GM21526 (cell line): Measurements from ENCODE around the gene CSRP1.
A peak's percentile ranks its signal among the peaks of the same experiment; 100 is the strongest.
"Not testable (repeated sequence)": the region's sequence is repeated elsewhere in the genome, so short reads cannot be mapped to it uniquely, and the experiment has no call there.

Experiments used
- ATAC-seq: cut with Tn5 transposase; IDR thresholded peaks from one replicate; pipeline ENCODE4 v1.9.1; 2021; ENCODE audit warnings: moderate library complexity; ENCODE audit not compliant: unreplicated experiment, low FRiP score

The CSRP1 gene

DNA sequence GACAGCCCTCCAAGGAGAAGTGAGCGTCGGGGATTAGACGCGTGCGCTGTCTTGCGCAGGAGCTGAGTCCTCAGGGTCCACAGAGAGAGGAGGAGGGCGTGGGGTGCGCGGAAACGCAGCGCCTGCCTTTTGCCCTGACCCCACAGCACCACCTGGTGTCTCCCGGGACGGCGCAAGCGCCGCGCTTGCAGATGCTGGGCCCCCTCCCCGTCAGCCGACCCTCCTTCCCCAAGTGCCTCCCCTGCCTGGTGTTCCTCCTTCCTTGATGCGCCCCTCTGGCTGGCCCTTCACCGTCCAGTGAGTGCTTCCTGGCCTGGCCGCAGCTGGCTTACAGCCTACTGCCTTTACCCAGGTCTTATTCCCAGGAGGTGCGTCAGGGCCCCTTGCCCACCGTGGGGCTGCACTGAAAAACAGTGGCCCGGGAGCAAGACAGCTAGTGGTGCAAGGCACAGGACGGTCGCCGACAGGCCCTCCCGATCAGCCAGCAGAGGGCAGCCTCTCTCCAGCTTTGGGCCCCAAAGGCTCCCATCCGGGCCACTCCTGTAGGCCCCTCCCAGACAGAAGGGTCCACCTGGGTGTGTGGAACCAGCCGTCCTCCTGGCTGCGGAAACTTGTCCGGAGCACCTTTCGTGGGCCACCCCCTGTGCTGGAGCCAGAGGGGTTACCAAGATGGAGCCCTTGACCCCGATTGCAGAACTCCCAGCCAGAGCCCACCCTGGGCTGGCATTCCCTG is 25.0 kb downstream of the CSRP1 start:
- ATAC-seq: peak; percentile 69

DNA sequence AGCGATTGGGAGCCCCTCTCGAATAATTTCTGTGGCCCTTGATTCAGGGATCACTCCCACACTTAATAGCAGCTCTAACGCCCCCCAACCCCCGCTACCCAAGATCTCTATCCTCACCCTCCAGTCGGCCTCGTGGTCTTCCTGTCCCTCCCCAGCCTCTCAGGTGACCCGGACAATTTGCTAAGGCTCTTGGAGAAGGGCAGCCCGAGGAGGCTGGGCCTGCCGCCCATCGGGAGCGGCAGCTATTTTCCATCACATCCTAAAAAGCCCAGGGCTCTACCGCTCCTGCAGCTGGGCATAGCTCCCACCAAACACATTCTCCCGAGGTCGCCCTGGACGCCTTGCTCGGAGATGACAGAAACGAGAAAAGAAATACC is 25.9 kb downstream of the CSRP1 start:
- no peak for ATAC-seq

DNA sequence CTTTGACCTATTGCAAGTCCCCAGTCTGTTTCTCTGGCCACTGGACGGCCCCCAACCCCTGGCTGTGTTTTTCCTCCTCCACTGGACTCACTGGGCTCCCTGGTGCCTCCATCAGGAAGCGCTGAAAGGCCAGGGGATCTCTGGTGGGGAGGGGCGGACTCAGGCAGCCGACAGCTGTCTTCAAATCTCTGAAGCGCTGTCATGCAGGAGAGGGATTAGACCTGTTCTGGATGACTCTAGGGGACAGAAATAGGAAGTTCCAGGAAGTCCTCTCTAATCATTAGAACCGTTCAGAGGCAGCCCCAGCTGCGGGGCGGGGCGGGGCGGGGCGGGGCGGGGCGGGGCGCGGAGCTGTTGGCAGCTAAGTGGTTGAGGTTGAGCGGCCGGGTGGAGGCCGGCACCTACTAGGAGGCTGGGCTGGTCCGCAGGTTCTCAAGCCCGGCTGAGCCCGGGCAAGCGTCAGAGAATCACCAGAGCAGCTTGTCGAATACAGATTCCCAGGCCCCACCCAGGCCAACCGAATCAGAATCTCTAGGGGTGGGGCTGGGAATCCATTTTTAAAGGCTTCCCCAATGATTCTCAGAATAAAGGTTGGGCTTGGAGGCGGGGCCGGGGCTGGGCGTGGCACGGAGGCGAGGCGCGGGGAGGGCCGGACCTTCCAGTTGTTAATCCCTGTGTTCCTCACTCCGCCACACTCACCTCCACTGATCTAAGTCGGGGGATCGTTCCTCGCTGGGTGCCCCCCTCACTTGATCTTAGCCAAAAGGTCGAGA is 26.5 kb downstream of the CSRP1 start:
- ATAC-seq: peak; percentile 49

DNA sequence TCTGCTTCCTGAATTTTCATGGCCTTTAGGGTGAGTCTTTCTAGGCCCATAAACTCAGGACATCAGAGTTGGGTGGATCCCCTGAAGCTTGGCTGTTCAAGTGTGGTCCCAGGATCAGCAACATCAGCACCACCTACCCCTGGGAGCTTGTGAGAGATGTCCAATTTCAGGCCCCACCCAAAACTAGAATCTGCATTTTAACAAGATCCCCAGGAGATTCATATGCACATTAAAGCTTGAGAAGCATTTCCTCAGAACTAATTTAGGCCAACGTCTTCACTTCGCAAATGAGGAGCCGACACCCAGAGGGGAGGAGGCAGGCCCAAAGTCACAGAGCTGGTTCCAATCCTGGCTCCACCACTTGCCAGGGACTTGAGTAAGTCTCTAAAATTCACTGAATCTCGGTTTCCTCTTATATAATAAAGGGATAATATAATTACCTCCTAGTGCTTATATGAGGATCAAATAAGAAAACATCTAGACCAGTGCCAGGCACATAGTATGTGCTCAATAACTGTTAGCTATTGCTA is 27.7 kb downstream of the CSRP1 start:
- ATAC-seq: no peak

DNA sequence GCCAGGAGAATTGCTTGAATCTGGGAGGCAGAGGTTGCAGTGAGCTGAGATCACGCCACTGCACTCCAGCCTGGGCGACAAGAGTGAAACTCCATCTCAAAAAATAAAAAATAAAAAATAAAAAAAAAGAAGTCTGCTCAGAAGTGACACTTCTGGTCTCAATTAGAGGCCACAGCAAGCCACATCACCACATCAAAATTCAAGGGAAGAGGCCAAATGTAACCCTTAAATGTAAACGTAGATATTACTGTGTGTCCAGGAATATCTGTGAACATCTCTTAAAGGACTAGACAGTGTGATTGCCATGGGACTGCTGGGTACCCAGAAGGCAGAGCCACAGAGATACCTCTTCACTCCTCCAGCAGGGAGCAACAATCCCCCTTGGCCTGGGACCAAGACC is 28.3 kb downstream of the CSRP1 start:
- ATAC-seq: not testable (repeated sequence)

DNA sequence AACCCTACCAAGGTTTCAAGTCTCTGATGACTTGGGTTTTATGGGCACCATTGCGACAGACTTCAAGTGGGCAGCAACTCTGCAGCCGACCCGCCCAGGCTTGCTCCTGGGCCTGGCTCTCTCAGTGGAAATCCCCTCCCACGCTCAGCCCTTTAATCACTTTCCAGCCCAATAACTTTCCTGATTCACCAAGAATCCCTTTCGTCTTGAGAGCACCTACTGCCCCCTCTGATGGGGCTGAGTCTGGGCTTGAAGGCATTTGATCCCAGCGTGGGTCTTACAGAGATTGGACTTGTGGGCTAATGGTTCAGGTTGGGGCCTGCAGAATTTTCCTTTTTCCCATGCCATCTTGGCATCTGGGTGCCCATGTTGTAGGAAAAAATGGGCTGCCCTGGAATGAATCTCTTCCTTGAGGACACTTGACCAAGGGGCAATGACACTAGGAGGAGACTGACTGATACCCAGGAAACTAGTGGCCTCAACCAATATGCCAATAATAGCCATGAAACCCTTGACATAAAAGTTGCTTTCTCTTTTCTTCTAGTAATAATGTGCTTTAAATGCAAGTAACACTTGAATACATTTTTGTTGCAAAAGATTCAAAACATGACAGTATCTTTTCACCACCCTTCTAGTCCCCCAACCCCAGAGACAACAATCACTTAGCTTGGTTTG is 30.1 kb downstream of the CSRP1 start:
- ATAC-seq: no peak

DNA sequence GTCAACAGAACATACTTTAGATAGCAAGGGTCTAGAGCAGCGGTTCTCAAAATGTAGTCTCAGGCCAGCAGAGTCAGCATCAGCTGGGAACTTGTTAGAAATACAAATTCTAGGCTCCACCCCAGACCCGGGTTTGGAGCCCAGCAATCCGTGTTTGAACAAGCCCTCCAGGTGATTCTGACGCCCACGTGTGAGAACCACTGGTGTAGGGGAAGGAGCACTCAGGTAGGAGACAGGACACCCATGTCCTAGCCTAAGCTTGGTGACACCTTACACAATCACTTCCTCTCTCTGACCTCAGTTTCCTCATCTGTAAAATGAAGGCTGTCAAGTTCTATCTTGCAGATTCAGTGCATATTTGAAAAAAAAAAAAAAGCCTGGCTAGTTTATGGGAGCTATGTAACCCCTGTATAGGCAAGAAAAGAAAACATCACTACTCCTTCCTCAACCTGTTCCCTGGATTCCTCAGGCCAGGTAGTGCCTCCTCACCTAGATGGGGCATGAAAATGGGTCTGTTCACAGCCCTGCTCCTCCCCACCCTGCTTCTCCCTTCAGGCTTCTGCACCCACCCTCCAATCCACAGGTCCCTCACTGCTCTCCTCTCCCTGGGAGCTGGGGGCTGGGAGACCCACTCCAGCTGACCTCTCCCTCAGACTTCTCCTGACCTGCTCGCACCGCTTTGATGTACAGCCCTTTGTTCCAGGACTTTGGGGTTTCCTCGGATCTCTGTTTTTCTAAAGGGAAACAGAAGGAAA is 30.8 kb downstream of the CSRP1 start:
- no peak for ATAC-seq

DNA sequence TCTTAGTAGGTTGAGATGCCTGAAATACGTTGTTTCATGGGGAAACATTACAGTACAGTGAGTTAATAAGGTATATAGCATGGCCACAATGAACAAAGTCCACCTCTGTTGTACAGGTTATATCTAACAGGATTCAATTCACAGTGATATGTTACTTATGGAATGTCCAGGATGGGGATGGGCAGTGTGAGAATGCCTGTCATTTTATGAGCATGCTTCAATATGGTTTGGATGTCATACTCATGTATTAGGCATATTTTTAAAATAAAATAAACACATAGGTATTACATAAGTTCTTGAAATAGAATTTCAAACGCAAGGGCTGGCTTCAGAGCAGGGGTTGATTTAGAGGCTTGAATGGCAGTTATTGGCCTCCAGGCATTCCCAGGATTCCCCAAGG is 31.8 kb downstream of the CSRP1 start:
- no peak for ATAC-seq

DNA sequence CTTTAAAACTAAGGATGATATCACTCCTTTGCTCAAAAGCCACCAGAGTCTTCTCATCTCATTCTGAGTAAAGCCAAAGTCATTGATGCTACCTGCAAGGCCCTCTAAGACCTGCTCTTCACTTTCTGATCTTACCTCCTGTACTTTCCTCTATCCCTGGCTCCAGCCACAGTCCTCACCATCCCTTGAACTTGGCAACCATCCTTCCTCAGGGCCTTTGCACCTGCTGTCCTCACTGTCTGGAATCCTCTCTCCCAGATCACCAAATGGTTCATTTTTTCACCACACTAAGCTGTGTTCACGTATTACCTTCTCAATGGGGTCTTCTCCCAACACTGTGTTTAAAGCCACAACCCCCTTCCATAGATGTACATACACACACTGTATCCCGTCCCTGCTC is 33.6 kb downstream of the CSRP1 start:
- ATAC-seq: no peak

DNA sequence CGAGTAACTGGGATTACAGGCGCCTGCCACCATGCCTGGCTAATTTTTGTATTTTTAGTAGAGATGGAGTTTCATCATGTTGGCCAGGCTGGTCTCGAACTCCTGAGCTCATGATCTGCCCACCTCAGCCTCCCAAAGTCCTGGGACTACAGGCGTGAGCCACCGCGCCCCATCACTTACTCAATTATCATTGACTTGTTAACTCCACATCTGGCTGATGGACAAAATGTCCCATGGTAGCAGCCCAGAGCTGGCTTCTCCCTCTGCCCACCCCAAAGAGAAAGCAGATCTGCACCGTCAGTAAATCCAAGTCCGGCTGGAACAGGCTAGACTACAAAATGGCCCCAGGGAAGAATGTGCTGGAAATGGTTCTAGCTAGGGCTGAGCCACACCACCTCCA is 34.6 kb downstream of the CSRP1 start:
- ATAC-seq: not testable (repeated sequence)

DNA sequence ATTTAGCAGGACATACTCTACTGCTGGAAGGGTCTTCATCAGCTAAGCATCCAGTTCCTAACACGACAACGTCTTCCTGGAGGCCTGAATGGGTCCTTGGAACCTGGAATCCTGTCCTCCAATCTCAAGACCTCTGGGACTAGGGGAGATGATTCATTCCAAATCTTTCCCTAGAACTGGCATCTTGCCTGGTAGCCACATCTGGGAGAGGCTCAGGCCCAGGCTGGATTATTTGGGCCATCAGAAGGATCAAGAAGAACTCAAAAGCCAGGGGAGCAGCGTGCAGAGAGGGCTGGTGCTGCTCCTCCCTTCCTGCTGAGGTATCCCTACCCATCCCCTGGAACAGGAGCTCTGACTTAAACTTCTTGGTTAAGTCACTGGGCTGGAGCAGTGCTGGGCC is 35.2 kb downstream of the CSRP1 start:
- no peak for ATAC-seq

DNA sequence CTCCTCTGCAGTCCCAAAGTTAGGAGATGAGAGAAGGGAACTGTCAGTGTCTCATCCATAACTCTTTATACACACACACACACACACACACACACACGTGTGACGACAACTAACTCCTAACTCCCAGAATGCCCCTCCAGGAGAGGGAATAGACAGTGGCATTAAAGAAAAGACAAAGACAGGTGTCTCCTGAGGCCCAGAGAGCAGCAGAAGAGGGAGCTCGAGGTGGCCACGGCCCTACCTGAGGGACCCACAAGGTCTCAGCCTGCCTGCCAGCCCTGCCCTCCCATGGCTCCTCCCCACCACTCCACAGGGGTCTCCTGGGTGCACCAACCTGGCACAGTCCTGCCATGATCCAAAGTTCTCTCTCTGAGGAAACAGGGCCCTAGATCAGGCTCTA is 36.3 kb downstream of the CSRP1 start:
- no peak for ATAC-seq

DNA sequence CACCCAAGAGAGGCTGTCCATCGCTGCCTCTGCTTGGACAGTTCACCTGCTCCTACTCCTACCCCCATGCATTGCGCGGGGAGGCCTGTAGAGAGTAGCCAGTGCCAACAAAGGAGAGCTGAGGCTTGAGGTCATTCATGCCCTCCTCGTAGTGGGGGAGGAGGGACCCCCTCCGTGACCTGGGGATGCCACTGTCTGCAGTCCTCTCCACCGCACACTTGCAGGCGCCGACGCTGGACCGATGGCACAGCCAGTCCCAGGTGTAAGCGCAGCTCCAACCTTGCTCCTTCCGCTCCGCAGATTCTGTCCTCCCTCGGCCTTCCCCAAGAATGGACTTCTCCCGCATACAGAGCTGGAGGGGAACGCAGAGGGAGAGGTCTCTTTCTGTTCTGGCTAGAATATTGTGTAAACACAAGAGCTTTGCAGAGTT is 37.3 kb downstream of the CSRP1 start:
- ATAC-seq: no peak

DNA sequence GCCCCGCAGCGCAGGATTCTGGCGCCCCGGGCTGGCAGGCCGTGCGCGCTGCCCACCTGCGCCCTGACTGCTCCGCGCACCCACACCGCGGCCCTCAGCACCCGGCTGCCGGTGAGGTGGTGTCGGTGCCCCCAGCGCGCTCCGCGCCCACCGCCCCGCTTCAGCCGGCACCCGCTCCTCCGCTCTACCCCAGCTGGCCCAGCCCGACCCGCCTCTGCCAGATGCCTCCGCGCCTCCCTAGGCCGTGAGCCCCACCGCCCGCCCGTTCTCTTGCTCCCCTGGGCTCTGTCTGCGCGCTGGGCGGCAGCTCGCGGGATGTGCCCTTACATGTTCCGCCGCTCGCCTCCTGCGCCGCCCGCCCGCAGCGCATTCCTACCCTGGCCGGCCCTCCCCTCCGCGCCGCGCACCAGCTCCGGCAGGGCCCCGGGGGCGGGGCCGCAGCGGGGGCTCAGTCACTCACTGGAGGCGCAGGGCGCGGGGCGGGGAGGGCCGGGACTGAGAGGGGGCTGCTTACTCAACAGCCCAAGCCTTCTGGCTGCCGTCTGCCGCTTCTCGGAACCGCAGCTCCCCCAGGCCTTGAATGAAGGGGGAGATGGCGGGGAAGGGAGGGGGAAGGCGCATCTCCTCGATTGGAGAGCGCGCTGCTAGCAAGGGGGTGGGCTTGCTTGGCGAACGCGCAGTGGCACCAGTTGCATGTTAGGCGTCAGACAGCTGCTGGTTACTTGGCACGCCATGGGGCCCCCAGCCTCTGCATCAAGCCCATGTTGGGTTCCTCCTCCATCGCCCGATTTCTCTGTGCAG is 37.9 kb downstream of the CSRP1 start, which contains the start of gene PHLDA3:
PHLDA3 (minus strand) TSS at position 345 of the 801 bp plus-strand sequence. CDS start 402 bp downstream, outside the sequence.
- peak; percentile 75 for ATAC-seq

DNA sequence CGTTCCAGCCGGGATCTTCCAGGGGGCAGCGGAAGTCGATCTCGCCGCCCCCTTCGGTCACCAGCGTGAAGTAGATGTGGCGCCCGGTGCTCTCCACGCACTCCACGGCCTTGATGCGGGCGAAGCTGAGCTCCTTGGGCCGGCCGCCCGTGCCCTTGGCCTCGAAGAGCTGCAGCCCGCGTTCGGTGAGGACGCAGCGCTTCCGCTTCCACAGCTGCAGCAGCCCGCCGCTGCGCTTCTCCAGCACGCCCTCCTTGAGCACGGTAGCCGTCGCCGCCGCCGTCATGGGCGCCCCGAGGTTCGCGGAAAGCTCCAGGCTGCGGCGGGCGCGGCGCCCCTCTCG is 38.5 kb downstream of the CSRP1 start:
- peak; percentile 54 for ATAC-seq

DNA sequence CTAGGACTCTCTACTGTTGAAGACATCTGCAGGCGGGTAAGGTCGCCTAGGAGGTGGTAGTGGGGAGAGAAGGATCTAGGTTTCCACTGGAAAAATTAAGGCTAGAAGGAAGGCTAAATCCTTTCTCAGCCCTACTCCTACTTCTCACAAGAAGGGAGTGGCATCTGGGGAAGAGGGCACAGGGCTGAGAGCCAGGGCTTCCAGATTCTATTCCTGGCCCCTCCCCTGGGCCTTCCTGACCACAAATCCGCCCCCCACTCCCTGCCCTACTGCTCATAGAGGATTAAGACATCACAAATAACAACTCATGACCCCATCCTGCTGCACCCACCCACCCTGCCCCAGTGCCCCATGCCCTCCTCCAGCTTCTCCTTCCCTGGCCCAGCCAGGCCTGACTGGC is 40.4 kb downstream of the CSRP1 start:
- no peak for ATAC-seq

DNA sequence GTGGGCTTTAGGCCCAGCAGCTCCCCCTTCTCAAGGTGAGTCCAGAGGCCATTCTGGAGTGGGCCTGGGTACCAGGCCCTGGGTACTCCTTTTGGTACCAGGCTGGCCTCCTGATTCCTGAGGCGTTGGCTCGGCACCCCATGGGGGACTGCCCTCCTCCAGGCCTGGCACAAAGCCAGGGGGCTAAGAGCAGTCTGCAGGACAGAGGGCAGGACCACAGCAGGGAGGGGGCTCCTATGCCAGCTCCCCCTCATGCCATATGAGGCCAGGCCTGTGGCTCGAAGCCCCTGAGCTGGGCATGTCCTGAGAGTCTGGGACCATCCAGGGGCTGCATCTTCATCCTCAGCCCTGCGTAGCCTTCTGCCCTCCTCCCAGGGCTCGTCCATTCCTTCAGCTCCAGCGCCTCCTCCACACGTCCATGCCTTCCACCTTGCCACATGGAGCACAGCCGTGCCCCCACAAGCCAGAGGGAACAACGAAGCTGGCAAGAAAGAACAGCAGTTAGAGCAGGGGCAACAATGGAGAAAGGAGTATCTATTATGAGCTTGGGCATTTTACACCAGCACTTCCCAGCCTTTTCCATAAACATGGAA is 41.1 kb downstream of the CSRP1 start:
- ATAC-seq: no peak

DNA sequence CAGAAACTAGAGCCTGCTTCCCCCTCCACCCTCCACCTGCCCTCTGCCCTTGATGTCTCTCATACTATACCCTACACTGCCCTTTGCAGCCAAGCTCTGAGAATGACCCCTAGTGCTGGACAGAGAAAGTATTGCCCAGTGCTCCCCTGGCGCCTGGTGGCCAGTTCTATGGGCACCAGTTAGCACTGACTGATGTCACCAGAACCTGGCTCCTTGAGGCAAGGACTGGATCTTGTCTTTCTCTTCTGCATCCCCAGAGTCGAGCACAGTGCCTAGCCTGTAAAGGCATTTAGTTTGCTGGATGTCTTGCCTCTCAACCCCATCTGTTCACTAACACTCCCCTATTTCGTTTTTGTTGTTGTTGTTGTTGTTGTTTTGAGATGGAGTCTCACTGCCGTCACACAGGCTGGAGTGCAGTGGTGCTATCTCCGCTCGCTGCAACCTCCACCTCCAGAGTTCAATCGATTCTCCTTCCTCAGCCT is 43.8 kb downstream of the CSRP1 start:
- no peak for ATAC-seq
